Endothelial cell (in vitro differentiated cells): ENCODE measurements around the gene LEAP2. TPM values are rescaled to one million over a fixed set of nuclear protein-coding genes. Genes with fewer than 3 reads are reported as not detected.

Source experiments
- DNase-seq: peaks from one replicate; pipeline ENCODE4 v3.0.0; 2021; ENCODE audit warnings: low spot score
- H3K27ac Mint-ChIP-seq: one replicate; pipeline ENCODE4 v1.8.0; 2021; ENCODE audit warnings: mixed read lengths, inconsistent platforms; ENCODE audit not compliant: unreplicated experiment
- H3K27me3 Mint-ChIP-seq: one replicate; pipeline ENCODE4 v1.8.0; 2021; ENCODE audit warnings: mild to moderate bottlenecking, moderate library complexity, mixed read lengths, inconsistent platforms; ENCODE audit not compliant: unreplicated experiment
- H3K36me3 Mint-ChIP-seq: one replicate; pipeline ENCODE4 v1.8.0; 2021; ENCODE audit warnings: mild to moderate bottlenecking, low read depth, mixed read lengths, inconsistent platforms; ENCODE audit not compliant: unreplicated experiment
- H3K4me1 Mint-ChIP-seq: one replicate; pipeline ENCODE4 v1.8.0; 2021; ENCODE audit warnings: mild to moderate bottlenecking, mixed read lengths, inconsistent platforms; ENCODE audit not compliant: unreplicated experiment
- H3K4me3 Mint-ChIP-seq: one replicate; pipeline ENCODE4 v1.8.0; 2021; ENCODE audit warnings: mild to moderate bottlenecking, mixed read lengths, inconsistent platforms; ENCODE audit not compliant: unreplicated experiment
- H3K9me3 Mint-ChIP-seq: one replicate; pipeline ENCODE4 v1.8.0; 2021; ENCODE audit warnings: mixed read lengths, inconsistent platforms; ENCODE audit not compliant: unreplicated experiment
- total RNA-seq: library from RNA; stranded (reverse); fragmentation: NEBNext Ultra II Directional; extraction: Animal tissue kit (Norgen Biotek cat#: 25700); gene quantifications from one replicate; pipeline ENCODE4 v1.2.1, GENCODE V29; 2021; ENCODE audit not compliant: unreplicated experiment
- TF ChIP-seq, protein P1 (sequence below): fragments of 200-600 bp; sonication (generic); IDR thresholded peaks from one replicate; pipeline ENCODE4 v1.5.0; 2021; ENCODE audit warnings: antibody characterized with exemption; ENCODE audit not compliant: unreplicated experiment

The LEAP2 gene
- total RNA-seq, 1 donor from 2014 or later: 0.82 TPM

DNA sequence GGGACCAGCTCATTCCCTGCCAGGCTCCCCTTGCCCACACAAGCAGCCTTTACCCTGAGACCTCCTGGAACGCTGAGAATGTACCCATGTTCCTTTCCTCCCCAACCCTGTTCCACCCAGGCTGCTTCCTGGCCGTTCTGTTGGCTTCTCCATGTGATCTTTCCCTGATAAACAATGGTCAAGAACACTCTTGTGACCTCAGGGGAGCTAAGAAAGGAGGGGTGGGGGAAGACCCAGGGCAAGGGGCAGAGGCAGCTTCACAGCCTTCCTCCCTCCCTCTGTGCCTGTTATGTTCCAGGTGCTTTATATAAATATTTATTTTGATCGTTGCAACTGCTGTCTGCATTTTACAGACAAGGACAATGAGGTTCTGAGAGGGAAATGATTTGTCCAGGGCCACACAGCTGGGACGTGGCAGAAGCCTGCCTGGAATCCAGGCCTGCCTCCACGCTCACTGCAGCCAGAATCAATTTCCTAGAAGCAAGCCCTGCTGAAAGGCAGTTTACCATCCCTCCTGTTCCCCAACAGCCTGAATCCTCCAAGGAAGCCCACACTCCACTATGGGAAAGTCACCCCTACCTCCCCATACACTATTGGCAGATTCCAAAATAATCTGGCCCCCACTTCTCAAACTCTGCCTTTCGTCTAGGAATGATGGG is 46.9 kb upstream of the LEAP2 start:
- Mint-ChIP-seq H3K27me3 (peaks cover 19% of the 10 kb centered on the region), H3K36me3 (peaks cover 5% of the 10 kb centered on the region), H3K4me1 (peaks cover 19% of the 10 kb centered on the region), H3K27ac (no peak overlapping the region), H3K9me3 (no peaks in the 10 kb centered on the region), H3K4me3 (peak overlapping the region; percentile 51)
- DNase-seq: no peak
- TF ChIP-seq, protein P1, sequence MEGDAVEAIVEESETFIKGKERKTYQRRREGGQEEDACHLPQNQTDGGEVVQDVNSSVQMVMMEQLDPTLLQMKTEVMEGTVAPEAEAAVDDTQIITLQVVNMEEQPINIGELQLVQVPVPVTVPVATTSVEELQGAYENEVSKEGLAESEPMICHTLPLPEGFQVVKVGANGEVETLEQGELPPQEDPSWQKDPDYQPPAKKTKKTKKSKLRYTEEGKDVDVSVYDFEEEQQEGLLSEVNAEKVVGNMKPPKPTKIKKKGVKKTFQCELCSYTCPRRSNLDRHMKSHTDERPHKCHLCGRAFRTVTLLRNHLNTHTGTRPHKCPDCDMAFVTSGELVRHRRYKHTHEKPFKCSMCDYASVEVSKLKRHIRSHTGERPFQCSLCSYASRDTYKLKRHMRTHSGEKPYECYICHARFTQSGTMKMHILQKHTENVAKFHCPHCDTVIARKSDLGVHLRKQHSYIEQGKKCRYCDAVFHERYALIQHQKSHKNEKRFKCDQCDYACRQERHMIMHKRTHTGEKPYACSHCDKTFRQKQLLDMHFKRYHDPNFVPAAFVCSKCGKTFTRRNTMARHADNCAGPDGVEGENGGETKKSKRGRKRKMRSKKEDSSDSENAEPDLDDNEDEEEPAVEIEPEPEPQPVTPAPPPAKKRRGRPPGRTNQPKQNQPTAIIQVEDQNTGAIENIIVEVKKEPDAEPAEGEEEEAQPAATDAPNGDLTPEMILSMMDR: no peak

DNA sequence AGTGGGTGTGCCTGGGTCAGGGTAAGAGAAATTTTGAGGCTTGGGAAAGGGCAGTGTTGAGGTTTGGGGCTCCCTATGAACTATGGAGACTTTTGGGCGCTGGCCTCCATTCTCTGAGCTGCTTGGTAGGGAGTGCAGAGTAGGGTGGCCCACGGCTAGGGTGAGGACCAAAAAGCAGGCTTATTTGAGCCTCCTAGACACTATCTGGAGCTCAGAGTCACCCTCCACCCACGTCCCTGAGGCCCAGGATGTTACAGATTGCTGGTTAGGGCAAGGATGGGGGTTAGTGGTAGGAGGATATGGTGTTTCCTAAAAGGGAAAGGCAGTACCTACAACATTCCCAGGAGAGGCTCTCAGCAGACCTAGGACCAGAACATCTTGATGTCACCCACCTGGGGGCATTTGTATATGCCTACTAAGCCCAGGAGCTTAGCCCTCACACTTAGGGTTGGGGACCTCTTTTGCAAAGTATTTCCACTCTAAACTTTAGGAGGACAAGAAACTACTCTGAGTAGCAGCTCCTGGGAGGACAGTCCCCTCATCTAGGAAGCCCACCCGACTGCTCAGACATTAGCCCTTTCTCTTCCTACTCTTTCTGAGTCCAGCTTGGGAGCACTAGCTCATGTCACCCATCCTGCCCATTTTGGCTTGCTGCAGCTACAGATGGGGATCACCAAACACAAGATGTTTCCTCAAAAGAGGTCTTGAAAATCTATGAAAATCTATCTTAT is 45.4 kb upstream of the LEAP2 start:
- Mint-ChIP-seq H3K4me1 (peaks cover 19% of the 10 kb centered on the region), H3K27me3 (peaks cover 16% of the 10 kb centered on the region)

DNA sequence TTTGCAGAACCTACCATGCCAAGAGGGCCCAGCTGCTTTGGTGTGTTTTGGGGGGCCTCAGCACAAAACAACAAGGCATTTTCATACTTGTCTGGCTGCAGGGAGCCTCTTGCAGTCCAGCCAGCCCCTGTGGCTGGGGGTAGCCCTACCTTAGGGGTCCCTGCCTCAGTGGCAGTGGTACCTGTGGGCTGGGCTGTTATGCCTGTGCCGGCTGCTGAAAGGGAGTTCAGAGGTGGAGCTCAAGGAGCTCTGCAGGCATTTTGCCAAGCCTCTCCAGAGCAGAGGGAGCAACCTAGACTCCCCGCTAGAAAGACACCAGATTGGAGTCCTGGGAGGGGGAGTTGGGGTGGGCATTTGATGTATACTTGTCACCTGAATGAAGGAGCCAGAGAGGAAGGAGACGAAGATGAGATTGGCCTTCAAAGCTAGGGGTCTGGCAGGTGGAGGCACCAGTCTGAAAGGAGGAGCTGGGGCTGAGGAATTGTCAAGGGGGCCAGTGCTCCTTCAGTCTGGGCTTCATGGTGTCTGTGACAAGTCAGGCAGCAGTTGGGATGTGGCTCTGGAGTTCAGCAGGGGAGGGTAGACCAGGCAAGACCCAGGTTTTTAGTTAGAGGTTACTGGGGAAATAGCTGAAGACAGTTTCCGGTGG is 44.5 kb upstream of the LEAP2 start:
- H3K4me1 Mint-ChIP-seq: peaks cover 19% of the 10 kb centered on the region
- DNase-seq: no peak
- H3K27me3 Mint-ChIP-seq: peaks cover 16% of the 10 kb centered on the region
- no peaks in the 10 kb centered on the region for H3K9me3 Mint-ChIP-seq
- TF ChIP-seq, protein P1: no peak
- H3K36me3 Mint-ChIP-seq: peaks cover 5% of the 10 kb centered on the region
- H3K27ac Mint-ChIP-seq: no peak overlapping the region
- H3K4me3 Mint-ChIP-seq: peak overlapping the region; percentile 80

More for the DNA sequence above, 45.4 kb upstream of the LEAP2 start:
- TF ChIP-seq, protein P1: no peak
- DNase-seq: no peak
- Mint-ChIP-seq H3K9me3 (no peaks in the 10 kb centered on the region), H3K36me3 (peaks cover 5% of the 10 kb centered on the region), H3K27ac (no peak overlapping the region), H3K4me3 (no peak overlapping the region)

DNA sequence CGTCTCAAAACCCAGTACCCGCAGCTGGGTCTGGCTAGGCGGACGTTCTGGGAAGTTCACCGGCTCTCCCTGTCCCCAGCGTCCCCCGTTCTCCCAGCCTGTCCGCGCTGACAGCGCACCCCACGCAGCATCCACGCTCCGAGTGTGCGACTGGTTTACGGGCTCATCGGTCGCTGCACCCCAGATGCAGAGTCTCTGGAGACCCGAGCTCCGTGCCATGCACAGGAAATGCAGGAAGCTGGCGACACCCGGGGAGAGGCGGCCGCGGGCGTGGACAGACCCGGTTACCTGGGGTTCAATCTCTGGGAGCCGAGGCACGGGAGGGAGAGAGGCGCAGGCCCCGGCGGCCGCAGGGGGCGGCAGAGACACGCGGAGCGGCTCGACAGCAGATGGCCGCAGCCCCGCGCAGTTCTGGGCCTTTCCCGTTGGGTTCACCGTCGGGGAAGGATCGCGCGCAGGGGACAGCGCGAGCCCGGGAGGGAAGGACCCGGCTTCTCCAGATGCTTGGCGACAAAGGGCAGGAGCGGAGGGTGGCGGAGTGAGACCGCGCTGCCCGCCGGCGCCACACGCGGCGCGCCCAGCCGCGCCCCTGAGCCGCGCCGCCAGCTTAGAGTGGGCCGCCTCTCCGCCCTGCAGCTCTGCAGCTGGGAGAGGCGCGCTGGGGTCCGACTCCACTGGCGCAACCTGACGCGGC is 43.6 kb upstream of the LEAP2 start:
- peak; percentile 79 for DNase-seq
- H3K27ac Mint-ChIP-seq: no peak overlapping the region
- peaks cover 16% of the 10 kb centered on the region for H3K27me3 Mint-ChIP-seq

More for the DNA sequence above, 43.6 kb upstream of the LEAP2 start:
- peaks cover 5% of the 10 kb centered on the region for H3K36me3 Mint-ChIP-seq
- H3K4me3 Mint-ChIP-seq: peak overlapping the region; percentile 81
- TF ChIP-seq, protein P1: peak; percentile 65
- H3K9me3 Mint-ChIP-seq: no peaks in the 10 kb centered on the region
- peaks cover 19% of the 10 kb centered on the region for H3K4me1 Mint-ChIP-seq
